Psoas muscle (tissue), 8 donors: Measurements from ENCODE around the gene GLYAT. TPM values are rescaled to one million over a fixed set of nuclear protein-coding genes. Genes with fewer than 3 reads are reported as not detected.

Experiments
- ATAC-seq, 4 donors: fragments of 200-7000 bp; cut with Tn5 transposase; one replicate each; pipeline ENCODE4 v1.9.1; 2020; ENCODE audit warnings: moderate library complexity in 3 of 4, mild to moderate bottlenecking in 2 of 4
- DNase-seq, 2 donors: peaks; one replicate each; pipeline ENCODE4 v3.0.0-alpha.2; 2020
- H3K27ac ChIP-seq: fragments of 200-600 bp; one replicate; pipeline ENCODE4 v1.8.0; 2022
- H3K27me3 ChIP-seq, 3 donors: fragments of 200-600 bp in 1 of 3; one replicate each; pipeline versions ENCODE4 v1.6.1 to v1.8.0; 2013 to 2022; ENCODE audit warnings: low read length in 2 of 3, mild to moderate bottlenecking in 2 of 3, moderate library complexity in 1 of 3; ENCODE audit not compliant: insufficient read depth in 3 of 3
- H3K36me3 ChIP-seq, 2 donors: fragments of 200-600 bp in 1 of 2; one replicate each; pipeline versions ENCODE4 v1.6.1 to v1.8.0; 2013 to 2022; ENCODE audit warnings: low read depth in 1 of 2, mild to moderate bottlenecking in 1 of 2, moderate library complexity in 1 of 2; ENCODE audit not compliant: insufficient read depth in 1 of 2
- H3K4me1 ChIP-seq: fragments of 200-600 bp; one replicate; pipeline ENCODE4 v1.8.0; 2022
- H3K4me3 ChIP-seq: fragments of 200-600 bp; one replicate; pipeline ENCODE4 v1.8.0; 2022; ENCODE audit warnings: mild to moderate bottlenecking
- H3K9me3 ChIP-seq: fragments of 200-600 bp; one replicate; pipeline ENCODE4 v1.8.0; 2022
- CTCF ChIP-seq: fragments of 200-600 bp; IDR thresholded peaks from one replicate; pipeline ENCODE4 v1.8.0; 2022; ENCODE audit warnings: antibody characterized with exemption
- WGBS, 3 donors: extraction: QIAGEN DNeasy Blood & Tissue Kit; methylation state at CpG; one replicate each; pipeline versions ENCODE4 v1.1.6 to v1.1.7; 2013; 5-methylcytosine and 5-hydroxymethylcytosine counted together
- intact Hi-C, 2 donors: fragments of 100-400 bp; cut with DNase I; formaldehyde crosslinking; loops; one replicate each; pipeline versions ENCODE4 v1.11.0 to v1.14.2; 2022
- polyA plus RNA-seq, 3 donors: library from polyadenylated mRNA; stranded (reverse); fragments of 200-250 nt; gene quantifications; one replicate each; pipeline ENCODE4 v1.2.3, GENCODE V29; 2013
- total RNA-seq, 4 donors: library from RNA; stranded (reverse); fragmentation: NEBNext Ultra II Directional in 2 of 4; extraction: Animal tissue kit (Norgen Biotek cat#: 25700) in 2 of 4; gene quantifications; one replicate each; pipeline versions ENCODE4 v1.2.1 to v1.2.4, GENCODE V29; 2021 to 2023
- donor health status: healthy with polysubstance abuse.
- donor health status: DM: no; HTN: no; CAD: no; lungs with moderate emphysema.
- donor health status: Bipolar disorder and iron deficiency.
- donor health status: healthy.
- donor health status: DM: yes; HTN: yes; CAD: no.
- donor health status: DM: no; HTN: no; CAD: no.
- donor health status: DM: no; HTN: no; CAD: no.
- donor health status: DM: yes; HTN: yes; CAD: no.

The GLYAT gene
- total and polyA plus RNA-seq, 7 donors, result 0.03 to 0.54 TPM; not detected in 5

- no peaks in the 10 kb centered on the region for H3K4me1 ChIP-seq
- H3K4me3 ChIP-seq, result no peak overlapping the region
- H3K9me3 ChIP-seq, result no peaks in the 10 kb centered on the region
- ATAC-seq, result no peak
- peaks cover 0 to 17% (median 0%) of the 10 kb centered on the region in 3 donors for H3K27me3 ChIP-seq
- TF ChIP-seq CTCF, result no peak
- no peak overlapping the region for H3K27ac ChIP-seq
- DNase-seq, result no peak
- intact Hi-C loops, result loop anchor here (10.0 kb wide), 1 partner anchor 475 kb away; no protein-coding TSS in a partner anchor
- 66 to 80% (median 70%) methylated on average over 5 of the region's 5 CpGs for WGBS, 3 donors
- no peaks in the 10 kb centered on the region for H3K36me3 ChIP-seq
These were observed 71.7 kb downstream of the GLYAT start for GRCh38 chr11:58659910-58660570.

GRCh38 chr11:58659404-58659803 is 72.3 kb downstream of the GLYAT start:
- Histone ChIP-seq H3K27me3 (peaks cover 0 to 13% (median 0%) of the 10 kb centered on the region in 3 donors), H3K9me3 (no peaks in the 10 kb centered on the region), H3K4me3 (no peak overlapping the region), H3K27ac (no peak overlapping the region), H3K36me3 (no peaks in the 10 kb centered on the region), H3K4me1 (no peaks in the 10 kb centered on the region)
- 27 to 58% (median 51%) methylated on average over 2 of the region's 2 CpGs for WGBS, 3 donors
- ATAC-seq, result no peak
- DNase-seq, result no peak
- intact Hi-C loops, result loop anchor here (10.0 kb wide), 1 partner anchor 475 kb away; no protein-coding TSS in a partner anchor
- no peak for TF ChIP-seq CTCF

Other genes with a start within 250 kb of the GLYAT start
- not detected for gene OR5B21, start 223.8 kb downstream of the GLYAT start, total RNA-seq
- gene OR5B21, start 223.8 kb downstream of the GLYAT start, polyA plus RNA-seq, result not detected
- 1 to 10 TPM; 2.4 to 4.7 (median 2.7) TPM for gene LPXN, start 156.1 kb downstream of the GLYAT start, total RNA-seq
- 1 to 10 TPM in 2 of 3 donors, under 1 TPM in 1; 0.73 to 3.4 (median 3.0) TPM for gene LPXN, start 156.1 kb downstream of the GLYAT start, polyA plus RNA-seq
- 10 to 100 TPM; 68.3 to 94.1 (median 79.4) TPM for gene ZFP91, start 152.9 kb downstream of the GLYAT start, total RNA-seq
- gene ZFP91, start 152.9 kb downstream of the GLYAT start, polyA plus RNA-seq, result 10 to 100 TPM; 27.8 to 88.7 (median 49.4) TPM
- gene CNTF, start 109.3 kb downstream of the GLYAT start, total RNA-seq, result 1 to 10 TPM; 1.1 to 5.7 (median 3.8) TPM
- 10 to 100 TPM in 1 of 3 donors, 1 to 10 TPM in 2; 1.3 to 21.2 (median 1.9) TPM for gene CNTF, start 109.3 kb downstream of the GLYAT start, polyA plus RNA-seq
- not detected for gene GLYATL2, start 112.8 kb upstream of the GLYAT start, total RNA-seq
- not detected for gene GLYATL2, start 112.8 kb upstream of the GLYAT start, polyA plus RNA-seq
- not detected for gene GLYATL1, start 207.5 kb upstream of the GLYAT start, total RNA-seq
- gene GLYATL1, start 207.5 kb upstream of the GLYAT start, polyA plus RNA-seq, result not detected